NCI-H69 (cell line): ENCODE data around the gene RAB24.
A peak's percentile ranks its signal among the peaks of the same experiment; 100 is the strongest.

Source experiments
- DNase-seq: peaks from one replicate; lab custom pipeline; 2025; lab: John Stamatoyannopoulos, UW

The RAB24 gene

GRCh38 chr5:177332896-177333260, 29.4 kb upstream of the RAB24 start:
- no peak for DNase-seq

DNA sequence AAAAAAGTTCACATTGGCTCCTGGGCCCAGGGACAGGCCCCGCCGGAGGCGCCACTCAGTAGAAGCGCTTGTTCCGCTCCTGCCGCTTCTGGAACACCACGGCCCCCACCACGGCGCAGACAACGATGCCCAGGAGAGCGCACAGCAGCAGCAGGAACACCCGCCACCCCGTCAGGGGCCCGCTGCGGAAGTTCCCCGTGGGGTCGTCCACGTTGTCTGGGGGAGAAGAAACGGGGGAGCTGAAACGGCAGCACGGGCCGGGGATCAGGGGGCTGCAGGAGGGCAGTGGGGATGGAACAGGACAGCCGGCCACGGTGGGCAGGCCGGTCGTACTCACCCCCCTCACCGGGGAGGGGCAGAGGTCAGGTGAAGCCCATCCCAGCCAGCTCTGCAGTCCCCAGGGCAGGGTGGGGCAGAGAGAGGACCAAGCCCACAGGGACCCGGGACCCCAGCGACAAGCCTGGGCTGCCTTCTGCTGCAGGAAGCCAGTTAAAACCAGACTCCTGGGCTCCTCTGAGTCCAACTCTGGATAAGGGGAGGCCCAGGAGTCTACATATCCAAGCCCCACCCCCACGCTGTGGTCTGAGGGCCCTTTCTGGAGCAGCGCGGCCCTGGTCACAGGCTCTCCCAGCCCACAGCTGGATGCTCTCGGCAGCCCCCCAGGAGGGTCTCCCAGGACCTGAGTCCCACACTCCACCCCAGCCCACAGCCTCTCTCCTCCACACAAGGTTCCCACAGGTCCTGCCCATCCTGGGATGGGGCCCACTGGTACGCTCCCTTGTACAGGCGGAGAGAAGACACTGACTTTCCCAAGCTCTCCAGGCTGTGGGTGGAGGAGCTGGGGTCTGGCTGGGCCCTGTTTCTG, 28.7 kb upstream of the RAB24 start:
- DNase-seq: no peak

GRCh38 chr5:177330991-177331842, 27.7 kb upstream of the RAB24 start:
- no peak for DNase-seq

- no peak for DNase-seq
Observed at GRCh38 chr5:177329883-177330282, 26.4 kb upstream of the RAB24 start.

GRCh38 chr5:177328545-177329231, 25.2 kb upstream of the RAB24 start:
- DNase-seq: no peak

DNA sequence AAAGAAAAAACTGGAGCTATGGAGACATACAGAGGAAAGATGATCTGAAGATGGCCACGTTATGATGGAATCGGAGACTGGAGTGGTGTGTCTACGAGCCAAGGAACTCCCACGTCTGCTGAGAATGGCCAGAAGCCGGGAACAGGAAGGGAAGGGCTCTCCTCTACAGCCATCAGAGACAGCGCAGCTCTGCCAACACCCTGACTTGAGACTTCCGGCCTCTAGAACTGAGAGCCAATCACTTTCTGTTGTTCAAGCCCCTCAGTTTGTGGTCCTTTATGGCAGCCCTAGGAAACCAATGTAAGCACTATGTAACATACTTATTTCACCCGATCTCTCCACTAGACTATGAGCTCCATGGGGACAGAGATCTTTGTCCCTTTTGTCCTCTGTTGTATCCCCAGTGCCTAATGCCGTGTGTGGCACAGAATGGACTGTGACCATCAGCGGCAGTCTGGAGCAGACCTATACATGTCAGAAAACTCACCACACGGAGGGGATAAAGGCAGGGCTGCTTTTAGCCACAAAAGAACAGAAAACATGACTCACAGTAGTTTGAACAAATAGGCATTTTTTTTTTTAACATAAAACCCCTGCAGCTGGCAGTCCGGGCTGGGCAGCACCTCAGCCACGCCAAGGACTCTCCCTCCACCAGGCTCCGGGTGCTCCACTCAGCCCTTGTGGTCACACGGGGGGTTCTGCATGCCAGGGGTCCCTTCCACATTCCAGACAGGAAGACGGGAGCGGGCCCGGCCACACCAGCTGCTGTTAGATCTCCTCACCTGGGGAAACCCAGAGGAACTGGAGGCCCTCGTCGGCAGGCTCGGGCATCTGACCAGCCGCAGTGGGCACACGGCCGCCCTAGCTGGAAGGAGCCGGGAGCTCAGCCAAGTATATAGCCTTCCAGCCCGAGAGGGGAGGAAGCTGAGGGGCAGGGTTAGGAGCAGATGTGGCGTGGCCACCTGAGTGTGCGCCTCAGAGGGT, 24.3 kb upstream of the RAB24 start:
- DNase-seq: no peak

DNA sequence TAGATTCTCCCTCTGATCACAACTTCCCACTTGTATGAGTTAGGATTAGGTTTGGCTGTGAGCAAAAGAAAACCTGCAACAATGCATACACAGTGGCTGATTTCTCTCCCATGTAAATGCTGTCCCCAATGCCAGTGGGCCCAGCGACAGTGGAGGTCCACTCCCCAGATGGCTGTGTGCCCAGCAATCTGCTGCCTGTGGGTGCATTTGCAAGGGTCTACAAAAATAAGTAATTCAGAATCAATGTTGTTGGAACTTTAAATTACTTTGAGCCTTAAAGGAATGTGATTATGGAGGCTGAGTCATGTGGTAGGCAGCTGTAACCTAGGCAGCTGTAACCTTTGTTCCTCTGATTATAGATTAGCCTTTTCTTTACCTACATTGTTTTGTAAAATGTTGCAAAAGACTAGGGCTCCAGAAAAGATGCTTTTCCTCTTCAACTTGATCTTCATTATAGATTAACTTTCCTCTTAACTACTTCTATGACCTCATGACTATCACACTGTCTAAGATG, 22.4 kb upstream of the RAB24 start:
- DNase-seq: no peak

DNA sequence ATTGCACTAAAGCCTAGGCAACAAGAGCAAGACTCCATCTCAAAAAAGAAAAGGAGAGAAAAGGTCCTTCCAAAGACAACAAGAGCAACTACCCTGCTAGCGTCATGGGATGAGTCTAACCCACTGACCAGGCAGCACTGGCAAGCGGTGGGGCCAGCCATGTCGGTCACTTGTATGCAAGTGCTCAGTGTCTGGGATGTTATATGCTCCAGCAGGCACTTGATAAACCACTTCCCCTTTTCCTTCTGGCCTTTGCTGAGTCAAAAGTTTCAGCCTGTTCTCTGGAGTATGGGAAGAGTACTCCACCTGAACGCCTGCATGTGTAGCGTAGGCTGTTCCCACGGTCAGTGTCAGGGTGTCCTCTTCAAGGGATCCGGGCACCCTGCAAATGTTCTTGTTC, 17.4 kb upstream of the RAB24 start:
- no peak for DNase-seq

DNA sequence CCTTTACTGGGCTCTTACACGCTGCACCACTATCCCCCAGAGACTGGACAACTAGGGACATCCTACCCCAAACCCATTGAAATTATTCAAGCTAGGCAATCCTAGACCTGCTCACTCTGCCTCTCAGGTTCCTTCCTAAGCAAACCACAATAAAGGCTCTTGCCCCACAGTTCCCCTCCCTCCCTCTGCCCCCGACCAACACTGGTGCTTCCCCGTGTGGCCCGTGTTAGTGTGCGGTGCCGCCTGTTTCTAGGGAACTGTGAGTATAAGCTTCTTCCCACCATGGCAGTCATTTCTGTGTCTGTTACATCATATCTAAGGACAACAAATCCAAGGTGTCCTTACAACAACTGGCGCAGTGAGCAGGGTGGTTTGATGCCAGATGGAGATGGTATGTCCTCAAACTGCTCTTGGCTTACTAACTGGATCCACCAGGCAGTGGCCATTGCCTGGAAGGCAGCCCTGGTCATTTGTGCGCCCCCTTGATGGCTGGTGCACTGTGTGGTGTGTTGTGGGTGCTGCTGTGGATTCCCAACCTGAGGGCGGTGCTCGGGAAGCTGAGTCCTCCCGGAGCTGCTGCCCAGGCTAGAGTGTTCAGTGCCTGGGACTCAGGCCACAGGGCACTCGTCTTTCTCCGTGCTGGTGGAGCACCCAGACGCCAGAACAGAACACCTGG, 16.5 kb upstream of the RAB24 start:
- no peak for DNase-seq

DNA sequence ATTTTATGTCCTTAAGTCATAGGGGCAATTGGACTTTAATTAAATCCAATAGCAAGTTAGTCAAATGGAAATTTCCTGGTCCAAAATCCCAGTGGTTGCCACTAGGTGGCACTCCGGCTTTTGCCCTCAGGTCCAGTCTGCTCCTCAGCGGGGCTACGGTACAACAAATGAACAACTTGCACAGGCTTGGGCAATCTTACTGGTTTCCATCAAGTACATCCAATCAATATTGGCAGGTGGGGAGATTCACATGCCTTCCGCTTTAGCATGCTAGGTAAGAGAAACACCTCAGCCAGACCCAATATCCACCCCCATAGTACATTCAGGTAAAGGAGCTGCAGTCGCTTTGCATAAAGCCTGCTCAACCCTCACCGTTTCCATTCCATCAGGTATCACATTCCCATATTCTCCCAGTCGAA, 14.4 kb upstream of the RAB24 start:
- DNase-seq: peak; percentile 81

DNA sequence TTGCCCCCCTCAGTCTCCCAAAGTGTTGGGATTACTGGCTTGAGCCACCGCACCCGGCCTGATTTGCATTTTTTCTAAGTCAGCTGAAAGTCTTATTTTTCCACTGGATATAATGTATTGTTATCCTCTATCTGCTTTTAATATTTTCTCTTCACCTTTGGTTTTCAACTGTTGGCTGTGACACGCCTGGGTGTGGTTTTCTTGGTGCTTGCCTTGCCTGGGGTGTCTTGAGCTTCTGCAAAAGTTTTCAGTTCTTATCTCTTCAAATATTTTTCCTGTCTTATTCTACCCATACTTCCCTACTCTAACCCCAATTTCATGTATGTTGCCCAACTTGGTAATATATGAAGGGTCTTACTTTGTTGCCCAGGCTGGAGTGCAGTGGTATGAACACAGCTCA, 12.5 kb upstream of the RAB24 start:
- no peak for DNase-seq

DNA sequence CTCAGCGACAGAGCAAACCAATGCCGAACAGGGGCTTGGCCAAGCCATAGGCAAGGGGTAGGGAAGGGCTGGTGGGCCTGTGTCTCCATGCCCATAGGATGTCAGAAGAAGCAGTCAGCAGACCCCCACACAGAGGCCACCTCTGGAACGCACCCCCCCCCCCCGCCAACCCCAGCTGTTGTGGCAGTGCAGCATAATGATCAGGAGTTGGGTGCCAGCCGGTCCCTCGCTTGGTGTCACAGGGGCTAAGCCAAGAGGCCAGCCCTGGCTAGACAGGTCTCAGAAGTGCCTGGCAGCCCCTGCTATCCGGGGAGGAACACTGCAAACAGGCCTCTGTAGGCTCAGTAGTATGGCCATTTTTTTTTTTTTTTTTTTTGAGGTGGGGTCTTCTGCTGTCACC, 11.9 kb upstream of the RAB24 start:
- no peak for DNase-seq

DNA sequence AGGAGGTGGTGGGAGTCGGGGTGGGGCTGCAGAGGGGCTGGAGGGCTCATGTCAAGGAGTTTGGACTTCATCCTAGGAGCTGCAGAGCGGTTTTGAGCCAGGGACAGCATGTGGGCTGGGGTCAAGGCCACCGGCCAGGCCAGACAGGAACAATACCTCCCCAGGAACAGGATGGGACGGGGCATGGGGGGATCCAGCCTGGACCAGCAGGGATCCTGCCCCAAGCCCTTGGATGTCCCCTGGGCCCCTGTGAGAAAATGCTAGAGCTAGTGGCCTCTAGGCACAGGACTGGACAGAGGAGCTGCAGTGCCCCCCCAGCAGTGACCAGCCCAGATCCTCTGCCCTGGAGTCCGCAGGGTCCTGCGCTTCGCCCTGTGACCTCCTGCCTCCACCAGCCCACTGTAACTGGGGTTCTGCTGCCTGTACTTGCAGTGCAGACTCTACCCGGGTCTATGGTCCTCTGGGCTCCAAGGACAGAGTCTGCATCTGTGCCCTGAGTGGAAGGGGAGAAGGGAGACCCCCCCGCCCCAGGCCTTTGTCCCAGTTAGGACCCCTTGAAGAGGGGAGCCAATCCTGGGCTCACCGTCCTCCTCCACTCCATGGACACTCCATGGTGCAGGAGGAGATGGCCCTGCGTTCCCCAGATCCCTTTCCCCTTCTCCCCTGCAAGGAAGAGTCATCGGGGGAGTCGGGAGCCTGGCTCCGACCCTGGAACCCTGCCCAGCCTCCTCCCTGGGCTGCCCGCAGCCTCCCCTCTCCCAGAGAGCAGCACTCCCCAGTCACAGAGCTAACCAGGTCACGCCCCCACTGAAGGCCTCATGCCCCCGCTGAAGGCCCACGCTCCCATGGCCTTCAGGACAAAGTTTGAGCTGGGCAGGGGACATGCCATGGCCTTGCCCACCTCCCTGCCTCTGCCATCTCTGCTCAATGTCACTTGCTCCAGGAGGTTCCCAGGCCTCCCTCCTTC, 11.1 kb upstream of the RAB24 start:
- DNase-seq: no peak

GRCh38 chr5:177313561-177314259, 10.2 kb upstream of the RAB24 start:
- no peak for DNase-seq

- peak; percentile 84 for DNase-seq
Observed at GRCh38 chr5:177312649-177313181, 9.2 kb upstream of the RAB24 start.

GRCh38 chr5:177311723-177312648, 8.5 kb upstream of the RAB24 start, which contains the start of gene MXD3:
MXD3 (minus strand) TSS chr5:177311898; CDS start chr5:177311830, 68 bp downstream.
- peak; percentile 99 for DNase-seq

DNA sequence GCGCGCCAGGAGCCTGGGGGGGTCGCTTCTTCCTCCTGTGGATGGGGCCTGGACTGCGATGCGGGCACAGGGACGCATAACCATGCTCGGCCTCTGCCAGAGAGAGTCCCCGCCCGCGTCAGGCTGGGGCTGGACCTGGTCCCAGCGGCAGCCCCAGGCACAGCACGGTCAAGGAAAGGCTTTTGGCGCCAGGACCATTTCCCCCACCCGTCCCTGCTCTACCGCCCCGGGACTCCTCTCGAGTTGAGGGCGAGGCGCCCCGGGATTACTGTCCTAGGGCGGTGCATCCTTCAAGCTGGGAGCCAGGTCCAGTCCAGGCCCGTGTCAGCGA, 7.8 kb upstream of the RAB24 start:
- peak; percentile 71 for DNase-seq
